GM19452 (cell line): ENCODE measurements around the gene EML2.
A peak's percentile ranks its signal among the peaks of the same experiment; 100 is the strongest.
"Not testable (repeated sequence)": the region's sequence is repeated elsewhere in the genome, so short reads cannot be mapped to it uniquely, and the experiment has no call there.

ENCODE experiments used
- ATAC-seq: cut with Tn5 transposase; IDR thresholded peaks from one replicate; pipeline ENCODE4 v1.9.1; 2021; ENCODE audit not compliant: unreplicated experiment

EML2 gene

DNA sequence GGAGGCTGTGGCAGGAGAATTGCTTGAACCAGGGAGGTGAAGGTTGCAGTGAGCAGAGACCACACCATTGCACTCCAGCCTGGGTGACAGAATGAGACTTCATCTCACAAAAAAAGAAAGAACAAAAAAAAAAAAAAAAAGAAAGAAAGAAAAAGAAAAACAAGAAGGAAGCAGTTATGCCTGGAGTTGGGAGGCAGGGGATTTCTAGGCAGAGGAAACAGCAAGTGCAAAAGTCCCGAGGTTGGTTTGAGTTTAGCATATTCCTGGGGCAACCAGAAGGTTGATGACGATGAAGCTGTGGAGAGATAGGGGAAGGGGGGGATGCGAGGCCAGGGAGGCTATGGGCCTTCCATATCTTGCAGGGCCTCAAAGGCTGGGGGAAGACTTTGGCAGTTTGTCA, 11.5 kb upstream of the EML2 start:
- ATAC-seq: no peak

DNA sequence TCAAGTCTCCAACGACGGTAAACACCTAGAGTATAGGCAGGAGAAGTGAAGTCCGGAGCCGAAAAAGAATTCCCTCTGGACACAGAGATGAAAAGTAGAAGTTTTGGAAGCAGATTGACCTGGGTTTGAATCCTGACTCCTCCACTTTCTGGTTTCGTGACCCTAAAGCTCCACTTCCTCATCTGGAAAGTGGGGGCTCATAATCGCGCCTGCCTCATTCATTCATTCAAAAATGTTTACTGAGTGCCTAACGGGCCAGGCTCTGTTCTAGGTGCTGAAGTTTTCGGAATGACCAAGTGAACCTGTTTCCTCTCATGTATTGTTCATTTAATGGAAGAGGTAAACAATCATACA, 7.1 kb upstream of the EML2 start:
- ATAC-seq: no peak

DNA sequence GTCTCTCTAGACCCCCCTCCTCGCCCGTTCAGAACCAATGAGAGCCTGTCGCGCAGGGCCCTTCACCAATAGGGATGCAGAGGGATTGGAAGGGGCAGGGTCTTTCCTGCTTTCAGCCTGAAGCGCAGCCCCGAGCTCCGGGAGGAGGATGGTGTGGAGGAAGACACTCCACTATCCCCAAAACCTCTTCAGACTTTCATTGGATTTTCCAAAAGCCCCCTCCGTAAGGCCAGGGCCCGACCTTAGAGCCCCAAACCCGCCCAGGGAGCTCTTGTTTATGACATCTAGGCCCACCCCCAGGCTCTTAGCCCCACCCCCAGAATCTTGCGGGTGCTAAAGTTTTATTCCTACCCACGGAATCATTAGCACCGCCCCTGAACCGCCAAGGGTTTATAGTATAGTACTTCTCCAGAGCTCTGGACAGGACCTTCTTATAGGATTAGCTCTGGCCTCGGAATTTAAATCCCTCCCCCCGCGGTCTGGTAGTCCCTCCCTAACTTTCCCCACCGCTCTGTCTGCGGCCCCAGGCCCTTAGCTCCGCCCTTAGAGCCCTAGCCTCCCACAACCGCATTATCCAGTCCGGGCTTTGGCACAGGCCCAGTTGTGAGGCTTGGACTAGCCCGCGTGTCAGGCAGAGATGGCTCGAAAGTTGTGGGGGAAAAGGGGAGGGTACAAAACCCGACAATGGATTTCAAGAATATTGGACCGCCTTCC, 6.6 kb upstream of the EML2 start:
- ATAC-seq: no peak

DNA sequence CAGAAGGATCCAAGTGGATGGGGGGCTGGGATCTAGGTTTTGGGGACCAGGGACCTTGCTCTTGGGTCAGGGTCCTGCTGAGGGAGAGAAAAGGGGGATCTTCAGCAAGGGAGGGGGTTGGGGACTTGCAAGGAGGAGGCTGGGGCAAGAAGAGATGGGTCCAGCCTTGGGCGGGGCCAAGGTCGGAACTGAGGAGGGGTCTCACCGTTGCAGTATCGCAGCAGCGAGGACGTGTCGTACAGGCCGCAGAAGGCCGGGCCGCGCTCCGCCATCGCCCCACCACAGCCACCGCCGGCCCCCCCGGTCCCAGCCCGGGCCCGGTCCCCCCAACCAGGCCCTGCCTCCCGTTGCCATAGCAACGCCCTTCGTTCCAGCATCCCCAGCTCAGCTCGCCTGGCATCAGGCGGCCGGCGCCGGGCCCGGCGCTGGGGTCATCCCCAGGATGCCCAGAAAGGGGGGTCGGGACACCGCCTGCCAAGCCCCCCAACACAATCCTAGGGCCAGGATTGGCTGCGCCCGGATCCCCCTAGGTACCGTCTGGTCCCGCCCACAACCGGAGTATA, 6.0 kb upstream of the EML2 start:
- ATAC-seq: no peak

DNA sequence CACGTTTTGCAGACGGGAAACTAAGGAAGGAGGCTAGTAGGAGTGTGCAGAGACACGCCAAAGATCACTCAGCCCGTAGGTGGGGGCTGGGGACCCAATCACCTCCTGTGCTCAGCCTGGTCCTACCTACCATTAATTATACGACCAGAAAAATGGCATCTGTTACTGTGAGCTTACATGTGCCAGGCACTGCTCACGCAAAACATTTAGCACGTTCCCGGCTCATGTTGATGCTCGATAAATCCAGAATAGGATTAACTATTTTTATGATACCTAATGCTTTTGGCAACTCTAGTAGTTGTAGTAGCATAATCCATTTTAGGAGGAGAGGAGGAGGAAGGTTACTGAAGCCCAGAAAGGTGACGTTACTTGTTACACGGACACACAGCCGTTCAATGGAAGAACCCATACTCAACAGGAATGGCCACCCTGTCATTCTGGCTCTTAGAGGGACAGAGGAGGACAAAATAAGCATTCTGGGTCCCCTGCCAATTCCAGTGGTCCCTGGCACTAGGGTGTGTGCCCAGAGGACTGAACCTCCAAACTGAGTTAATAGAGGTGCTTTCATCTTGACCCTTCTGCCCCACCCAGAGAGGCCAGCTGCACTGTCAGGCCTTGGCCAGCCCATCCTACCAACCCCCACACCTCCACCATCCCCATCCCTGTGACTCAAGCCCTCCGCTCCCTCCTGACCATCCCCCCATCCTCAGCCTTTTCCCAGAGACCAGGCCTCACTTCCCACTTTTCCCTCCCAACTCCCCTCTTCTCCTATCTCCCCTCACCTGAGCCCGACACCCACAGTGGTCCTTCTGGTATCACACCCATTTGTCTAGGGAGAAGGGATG, 5.0 kb upstream of the EML2 start:
- ATAC-seq: no peak

DNA sequence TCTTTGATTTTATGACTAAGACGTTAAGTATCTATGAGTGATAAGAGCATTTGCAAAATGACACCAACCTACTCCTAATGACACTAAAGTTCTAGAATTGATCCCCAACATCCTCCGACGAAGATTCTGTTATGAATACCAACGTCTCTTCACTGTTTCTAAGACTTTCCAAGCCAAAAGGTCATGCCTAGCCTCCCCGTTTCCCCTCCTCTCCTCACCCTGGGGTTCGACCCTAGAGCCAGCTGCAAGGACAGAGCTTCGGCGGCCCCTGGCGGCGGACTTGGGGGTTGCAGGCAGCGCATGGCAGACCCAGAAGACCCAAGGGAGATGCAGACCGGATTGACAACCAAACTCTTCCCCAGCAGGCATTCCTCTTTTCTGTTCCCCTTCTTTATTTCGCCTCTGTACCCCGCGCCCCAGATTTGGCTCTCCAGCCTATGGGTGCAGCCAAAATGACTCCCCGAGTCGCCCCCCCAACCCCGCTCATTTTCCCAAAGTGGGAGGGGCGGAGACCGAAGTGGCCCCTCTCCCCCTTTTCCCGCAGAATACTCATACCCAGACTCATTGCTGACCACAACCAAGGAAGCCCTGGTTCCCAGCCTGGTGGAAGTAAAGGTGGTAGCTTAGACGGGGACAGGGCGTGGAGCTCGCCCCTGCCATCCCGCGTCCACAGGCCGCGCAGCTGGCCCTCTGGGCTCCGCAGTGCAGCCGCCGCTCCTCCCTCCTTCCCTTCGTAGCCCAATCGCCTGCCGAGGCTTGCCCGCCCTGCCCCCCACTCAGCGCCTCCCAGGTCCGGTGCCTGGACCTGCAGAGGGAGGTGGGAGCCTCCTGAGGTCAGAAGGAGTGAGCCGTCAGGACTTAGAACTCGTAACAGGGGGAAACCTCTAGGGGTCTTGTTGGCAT, 4.1 kb upstream of the EML2 start:
- peak; percentile 36 for ATAC-seq

DNA sequence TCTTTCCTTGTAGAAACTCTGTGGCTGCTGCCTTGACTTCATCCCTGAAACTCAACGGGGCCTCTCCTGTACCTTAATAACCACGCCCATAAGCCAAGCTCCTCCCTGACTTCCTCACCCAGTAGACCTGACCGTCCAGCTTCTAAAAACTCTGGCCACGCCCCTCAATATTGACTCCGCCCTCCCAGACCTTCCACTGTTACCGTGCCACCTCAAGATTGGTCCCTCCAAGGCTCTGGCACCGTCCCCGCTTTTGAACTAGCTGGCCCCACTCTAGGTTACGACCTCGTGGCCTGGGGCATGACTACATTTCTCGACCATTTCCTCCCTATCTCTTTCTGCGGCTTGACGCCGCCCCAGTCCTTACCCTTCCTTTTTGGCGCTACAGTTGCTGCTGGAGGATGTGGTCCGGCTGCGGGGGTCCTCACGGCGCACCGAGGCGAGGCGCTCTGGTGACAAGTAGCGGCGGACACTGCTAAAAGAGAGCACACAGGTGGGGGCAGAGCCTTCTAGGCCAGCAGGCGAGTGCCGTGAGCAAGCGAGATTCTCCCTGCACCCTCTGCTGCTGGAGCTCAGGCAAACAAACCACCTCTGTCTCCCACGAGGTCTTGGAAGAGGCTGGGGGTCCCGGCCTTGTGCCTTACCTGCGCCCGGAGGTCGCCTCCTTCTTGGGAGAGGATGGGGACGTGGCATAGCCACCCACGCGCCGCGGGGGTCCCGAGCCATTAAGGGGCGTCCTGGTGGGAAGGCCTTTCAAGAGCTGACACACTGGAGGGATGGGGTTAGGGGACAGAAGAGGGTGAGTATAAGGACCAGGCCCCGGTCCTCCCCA, 2.3 kb upstream of the EML2 start:
- peak; percentile 44 for ATAC-seq

DNA sequence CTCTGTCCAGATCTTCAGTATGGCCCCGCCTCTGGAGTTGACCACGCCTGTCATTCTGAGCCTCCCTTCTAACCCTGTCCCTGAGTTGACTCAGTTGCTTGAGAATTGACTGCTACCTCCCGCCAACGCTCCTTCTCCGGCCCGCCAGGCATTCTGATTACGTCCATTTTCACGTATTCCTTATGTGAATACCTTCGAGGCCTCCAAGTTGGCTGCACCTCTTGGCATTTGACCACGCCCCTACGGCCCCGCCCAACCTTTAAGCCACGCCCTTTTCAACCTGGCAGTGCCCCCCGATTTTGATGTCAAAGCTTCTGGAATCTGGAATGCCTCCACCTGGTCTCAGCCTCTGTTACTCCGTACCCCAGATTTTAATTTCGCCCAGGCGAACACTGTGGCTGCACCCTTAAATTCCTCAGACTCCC, 1.7 kb upstream of the EML2 start:
- no peak for ATAC-seq

DNA sequence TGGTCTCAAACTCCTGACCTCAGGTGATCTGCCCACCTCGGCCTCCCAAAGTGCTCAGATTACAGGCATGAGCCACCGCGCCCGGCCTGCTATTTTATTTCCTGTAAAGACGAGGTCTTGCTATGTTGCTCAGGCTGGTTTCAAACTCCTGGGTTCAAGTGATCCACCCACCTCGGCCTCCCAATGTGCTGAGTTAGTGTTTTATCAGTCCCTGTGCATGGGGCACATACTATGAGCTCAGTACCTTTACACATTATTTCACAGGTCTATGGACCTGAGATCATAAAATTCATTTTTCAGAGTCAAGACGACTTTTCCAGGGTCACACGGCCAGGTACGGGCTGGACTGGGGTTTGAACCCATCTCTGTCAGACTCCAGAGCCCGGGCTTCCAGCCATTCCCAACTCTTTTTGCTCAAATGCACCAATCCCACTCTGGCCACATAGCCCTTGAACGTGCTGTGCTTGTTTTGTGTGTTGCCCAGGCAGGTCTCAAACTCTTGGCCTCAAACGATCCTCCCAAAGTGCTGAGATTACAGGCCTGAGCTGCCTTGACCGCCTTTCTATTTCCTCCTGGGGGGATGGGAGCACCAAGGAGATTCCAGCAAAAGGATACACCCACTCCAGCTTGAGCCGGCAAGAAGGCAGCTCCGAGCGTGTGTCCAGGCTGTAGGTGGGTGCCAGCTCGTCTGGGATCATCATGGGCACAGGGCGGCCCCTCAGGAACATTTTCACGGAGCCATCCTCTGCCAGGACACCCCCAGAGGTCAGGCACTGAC, 1.1 kb downstream of the EML2 start:
- ATAC-seq: no peak

DNA sequence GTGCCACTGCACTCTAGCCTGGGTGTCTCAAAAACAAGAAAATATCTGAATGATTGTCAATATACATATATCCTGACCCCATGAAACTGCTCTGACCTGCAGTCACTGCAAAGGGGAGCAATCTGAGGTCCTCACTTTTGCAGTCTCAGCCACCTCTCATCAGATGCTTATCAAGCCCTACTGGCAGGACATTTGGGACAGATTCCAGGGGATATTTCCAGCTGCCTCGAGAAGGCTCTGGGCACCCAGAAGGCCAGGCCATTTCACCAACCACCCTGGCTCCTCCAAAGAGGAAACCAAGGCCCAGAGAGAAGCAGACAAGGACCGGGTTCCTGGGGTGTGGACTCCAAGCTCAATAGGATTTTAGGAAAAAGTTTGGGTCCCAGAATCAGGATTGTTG, 2.3 kb downstream of the EML2 start:
- ATAC-seq: no peak

DNA sequence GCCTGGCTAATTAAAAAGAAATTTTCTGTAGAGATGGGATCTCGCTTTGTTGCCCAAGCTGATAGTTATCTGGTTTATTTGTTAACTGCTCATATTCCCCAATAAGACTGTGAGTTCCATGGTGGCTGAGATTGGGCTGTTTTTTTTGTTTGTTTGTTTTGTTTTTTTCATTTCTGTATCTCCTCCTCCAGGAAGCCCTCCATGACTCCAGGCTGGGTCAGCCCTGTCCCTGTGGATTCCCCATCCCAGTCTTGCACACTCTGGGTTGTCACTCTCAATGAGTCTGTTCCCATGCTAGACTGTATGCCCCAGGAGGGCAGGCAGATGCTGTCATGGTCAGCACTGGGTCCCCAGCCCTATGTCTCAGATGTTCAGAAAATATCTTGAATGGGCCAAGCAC, 2.9 kb downstream of the EML2 start:
- no peak for ATAC-seq

DNA sequence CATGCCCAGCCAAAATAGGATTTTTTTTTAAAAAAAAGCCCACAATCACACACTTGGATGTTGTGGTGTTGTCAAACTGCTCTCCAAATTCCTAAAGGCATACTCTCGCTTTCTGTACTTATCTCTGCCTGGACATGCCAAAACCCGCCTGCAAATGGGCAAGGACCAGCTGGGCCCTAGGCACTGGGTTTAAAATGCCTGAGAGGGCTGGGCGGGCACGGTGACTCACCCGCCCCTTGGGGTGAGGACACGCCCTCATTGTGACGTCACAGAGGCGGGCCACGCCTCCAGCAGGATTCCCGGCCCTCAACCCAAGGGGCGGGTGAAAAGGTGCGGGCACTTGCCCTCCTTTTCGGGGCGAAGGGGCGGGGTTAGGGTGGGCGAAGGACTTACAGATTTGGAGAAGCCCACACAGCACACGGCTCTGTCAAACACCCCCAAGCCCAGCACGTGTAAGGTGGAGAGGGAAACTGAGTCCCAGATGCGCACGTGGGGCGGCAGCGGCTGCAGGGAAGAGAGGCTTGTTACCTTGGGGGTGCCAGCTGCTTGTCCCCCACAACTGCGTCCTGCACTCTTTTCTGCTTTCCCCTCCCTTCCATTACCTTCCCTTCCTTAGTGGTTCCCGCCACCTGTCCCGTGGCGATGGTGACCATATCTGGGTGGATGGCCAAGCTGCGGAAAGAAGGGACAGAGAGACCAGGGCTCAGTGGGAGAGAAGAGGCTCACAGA, 6.6 kb downstream of the EML2 start:
- no peak for ATAC-seq

DNA sequence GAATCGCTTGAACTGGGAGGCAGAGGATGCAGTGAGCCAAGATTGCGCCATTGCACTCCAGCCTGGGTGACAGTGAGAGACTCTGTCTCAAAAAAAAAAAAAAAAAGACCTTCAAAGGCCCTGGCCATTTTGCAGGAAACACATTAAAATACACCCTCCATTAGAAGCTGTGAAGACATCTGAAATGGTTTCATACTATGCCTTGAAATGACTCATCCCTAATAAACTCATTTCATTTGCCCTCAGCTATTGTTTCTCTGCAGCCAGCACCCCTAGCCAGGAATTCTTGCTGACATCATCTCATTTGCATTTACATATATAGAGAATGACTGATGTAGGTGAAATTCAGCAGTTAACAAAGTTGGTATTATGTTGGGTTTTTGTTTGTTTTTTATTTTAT, 8.7 kb downstream of the EML2 start:
- no peak for ATAC-seq

DNA sequence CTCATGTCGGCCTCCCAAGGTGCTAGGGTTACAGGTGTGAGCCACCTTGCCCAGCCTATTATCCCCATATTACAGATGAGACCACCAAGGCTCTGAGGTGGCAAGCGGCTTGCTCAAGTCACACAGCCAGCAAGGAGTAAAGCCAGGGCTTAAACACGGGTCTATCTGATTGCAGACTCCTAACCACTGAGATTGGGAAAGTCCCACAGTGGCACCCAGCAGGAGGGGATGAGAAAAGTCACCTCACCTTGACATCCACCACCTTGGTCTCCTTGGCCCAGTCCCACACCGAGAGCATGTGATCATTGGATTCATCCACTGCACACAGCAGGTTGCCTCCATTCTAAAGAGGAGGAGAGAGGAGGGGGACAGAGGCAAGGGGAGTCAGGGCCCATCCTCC, 9.5 kb downstream of the EML2 start:
- ATAC-seq: no peak

DNA sequence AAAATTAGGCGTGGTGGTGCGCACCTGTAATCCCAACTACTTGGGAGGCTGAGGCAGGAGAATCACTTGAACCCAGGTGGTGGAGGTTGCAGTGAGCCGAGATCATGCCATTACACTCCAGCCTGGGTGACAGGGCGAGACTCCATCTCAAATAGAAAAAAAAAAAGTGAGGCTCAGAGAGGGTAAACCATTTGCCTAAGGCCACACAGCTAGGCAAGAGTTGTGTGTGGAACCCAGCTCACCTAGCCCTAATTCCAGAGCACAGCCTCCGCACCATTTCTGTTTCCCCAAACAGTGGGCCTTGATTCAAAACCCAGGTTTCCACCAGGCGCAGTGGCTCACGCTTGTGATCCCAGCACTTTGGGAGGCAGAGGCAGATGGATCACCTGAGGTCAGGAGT, 11.0 kb downstream of the EML2 start:
- not testable (repeated sequence) for ATAC-seq

DNA sequence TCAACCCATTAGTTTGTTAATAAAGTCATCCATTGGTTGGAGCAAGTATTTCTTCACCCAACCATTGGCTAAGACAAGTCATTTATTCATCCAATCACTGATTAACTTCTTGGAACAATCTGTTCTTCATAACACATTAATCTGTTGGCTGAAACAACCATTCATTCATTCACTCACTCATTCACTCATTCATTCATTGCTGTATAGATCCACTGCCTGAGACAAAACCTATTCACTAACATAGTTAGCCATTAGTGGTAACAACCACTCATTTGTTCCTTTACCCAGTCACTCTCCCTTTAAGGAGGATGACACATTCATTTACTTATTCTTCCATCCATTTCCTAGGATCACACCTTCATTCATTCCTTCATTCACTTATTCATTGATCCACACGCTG, 15.2 kb downstream of the EML2 start:
- no peak for ATAC-seq

DNA sequence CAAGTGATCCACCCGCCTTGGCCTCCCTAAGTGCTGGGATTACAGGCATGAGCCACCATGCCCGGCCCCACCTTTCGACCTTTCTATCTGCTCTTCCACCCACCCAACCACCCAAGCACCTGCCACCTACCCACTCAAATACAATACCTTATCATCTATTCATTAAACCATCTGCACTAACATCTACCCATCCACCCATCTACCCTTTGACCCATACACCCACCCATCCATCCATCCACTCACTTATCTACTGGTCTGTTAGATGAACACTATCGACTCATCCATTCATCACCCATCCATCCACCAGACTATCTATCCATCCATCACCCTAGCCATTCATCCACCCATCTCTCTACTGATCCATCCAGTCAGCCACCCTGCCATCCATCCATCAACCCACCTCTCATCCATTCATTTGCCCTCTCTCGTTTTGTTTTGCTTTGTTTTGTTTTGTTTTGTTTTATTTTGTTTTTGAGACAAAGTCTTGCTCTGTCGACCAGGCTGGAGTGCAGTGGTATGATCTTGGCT, 17.2 kb downstream of the EML2 start:
- no peak for ATAC-seq

DNA sequence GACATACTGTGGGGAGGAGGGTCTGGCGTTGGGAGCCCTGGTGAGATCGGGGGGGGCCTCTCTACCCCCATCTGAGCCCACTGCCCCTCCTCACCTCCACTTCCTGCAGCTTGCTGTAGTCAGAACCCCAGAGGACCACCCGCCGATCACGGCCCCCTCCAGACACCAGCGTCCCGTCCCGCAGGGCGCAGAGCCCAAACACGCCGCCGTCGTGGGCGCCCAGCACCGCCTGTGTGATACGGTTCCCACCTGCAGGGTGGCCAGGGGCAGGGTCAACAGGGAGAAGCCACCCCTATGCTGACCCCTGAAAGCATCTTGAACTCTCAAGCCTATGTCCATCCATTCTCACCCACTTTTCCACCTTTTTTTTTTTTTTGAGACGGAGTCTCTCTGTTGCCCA, 17.8 kb downstream of the EML2 start:
- no peak for ATAC-seq

DNA sequence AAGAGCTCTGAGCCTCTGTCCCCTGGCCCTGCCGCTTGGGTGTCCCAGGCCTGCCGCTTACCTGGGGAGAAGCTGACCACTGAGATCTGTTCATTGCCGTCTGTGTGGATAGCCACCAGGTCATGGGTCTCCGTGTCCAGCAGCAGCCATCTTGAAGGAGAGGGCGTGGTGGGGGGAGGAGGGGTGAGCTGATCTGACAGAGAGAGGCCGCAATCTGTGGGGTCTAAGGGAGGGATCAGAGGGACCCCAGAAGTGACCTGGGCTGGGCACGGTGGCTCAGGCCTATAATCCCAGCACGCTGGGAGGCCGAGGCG, 22.5 kb downstream of the EML2 start:
- no peak for ATAC-seq
